Measurements from ENCODE around the gene ASPG.

DNA sequence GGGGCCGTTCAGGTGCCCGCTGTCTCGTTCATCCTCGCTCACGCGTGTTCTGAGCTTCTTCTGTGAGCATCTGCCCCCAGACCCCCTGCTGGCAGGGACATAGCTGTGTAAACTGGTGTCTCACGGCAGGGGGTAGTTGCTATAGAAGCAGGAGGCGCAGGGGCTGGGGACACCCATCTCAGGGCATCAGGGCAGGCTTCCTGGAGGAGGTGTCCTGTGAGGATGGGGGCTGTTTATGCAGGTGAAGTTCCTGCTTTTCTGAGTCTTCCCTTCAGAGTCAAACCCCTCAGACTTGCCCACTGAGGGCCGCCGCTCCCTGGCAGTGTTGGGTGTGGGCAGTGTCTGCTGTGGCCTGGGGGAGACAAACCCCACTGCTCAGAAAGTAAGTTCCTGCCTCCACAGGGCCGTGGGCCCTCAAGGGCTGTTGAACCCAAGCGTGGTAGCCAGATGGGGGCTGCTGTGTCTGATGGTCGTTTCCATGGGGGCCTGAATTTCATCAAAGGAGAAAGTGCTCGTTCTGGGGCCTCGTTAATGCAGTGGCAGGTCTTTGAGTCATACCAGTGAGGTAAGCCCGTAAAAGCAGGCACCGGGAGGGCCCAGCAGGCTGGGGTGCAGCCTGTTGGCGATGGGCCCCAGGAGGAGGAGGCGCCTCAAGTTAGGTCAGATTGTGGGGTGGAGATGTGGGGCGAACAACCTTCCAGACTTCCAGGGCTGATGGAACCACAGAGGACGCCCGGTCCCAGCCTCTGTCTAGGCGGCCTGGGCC is 76.3 kb downstream of the ASPG start:
- TF ChIP-seq POLR2AphosphoS5 (IDR thresholded peaks at IDR 0.05; ENCODE audit: low read depth, low read length), result no peak
- TF ChIP-seq, protein P1, sequence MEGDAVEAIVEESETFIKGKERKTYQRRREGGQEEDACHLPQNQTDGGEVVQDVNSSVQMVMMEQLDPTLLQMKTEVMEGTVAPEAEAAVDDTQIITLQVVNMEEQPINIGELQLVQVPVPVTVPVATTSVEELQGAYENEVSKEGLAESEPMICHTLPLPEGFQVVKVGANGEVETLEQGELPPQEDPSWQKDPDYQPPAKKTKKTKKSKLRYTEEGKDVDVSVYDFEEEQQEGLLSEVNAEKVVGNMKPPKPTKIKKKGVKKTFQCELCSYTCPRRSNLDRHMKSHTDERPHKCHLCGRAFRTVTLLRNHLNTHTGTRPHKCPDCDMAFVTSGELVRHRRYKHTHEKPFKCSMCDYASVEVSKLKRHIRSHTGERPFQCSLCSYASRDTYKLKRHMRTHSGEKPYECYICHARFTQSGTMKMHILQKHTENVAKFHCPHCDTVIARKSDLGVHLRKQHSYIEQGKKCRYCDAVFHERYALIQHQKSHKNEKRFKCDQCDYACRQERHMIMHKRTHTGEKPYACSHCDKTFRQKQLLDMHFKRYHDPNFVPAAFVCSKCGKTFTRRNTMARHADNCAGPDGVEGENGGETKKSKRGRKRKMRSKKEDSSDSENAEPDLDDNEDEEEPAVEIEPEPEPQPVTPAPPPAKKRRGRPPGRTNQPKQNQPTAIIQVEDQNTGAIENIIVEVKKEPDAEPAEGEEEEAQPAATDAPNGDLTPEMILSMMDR (IDR thresholded peaks at IDR 0.05), result no peak

All from Panc1 (cell line).